SIG-M5 treated with dmso at 0.1 percent for 504 hours (cell line): ENCODE measurements around the gene PISD.
"Not testable (repeated sequence)": the region's sequence is repeated elsewhere in the genome, so short reads cannot be mapped to it uniquely, and the experiment has no call there.

Experiments
- DNase-seq: peaks from one replicate; lab custom pipeline; 2025; ENCODE audit not compliant: unreplicated experiment; lab: John Stamatoyannopoulos, UW

Gene PISD

DNA sequence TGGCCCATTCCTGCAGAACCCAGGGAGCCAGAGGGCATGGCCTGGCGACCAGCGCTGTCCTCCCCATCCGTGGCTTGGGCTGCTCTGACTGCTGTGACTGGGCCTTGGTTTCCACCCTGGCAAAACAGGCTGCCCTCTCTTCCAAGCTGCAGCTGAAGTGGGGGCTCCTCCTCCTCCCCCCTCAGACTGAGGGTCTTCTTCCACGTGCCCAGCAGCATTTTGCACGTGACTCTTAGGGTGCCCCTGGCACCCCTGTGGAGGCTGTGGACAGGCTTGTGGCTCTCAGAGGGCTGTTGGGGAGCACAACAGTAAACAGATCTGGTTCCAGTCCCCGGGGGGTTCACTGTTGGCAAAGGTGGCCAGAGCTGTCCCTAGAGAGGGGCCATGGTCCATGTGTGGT lies 51.4 kb downstream of the PISD start:
- DNase-seq, result no peak

GRCh38 chr22:31609716-31610115 lies 52.3 kb downstream of the PISD start:
- DNase-seq, result no peak

GRCh38 chr22:31607696-31608095 lies 54.3 kb downstream of the PISD start:
- DNase-seq, result no peak

- DNase-seq, result no peak
Observed at GRCh38 chr22:31605851-31606585, 56.0 kb downstream of the PISD start.

GRCh38 chr22:31604746-31605705 lies 57.0 kb downstream of the PISD start:
- DNase-seq, result no peak

DNA sequence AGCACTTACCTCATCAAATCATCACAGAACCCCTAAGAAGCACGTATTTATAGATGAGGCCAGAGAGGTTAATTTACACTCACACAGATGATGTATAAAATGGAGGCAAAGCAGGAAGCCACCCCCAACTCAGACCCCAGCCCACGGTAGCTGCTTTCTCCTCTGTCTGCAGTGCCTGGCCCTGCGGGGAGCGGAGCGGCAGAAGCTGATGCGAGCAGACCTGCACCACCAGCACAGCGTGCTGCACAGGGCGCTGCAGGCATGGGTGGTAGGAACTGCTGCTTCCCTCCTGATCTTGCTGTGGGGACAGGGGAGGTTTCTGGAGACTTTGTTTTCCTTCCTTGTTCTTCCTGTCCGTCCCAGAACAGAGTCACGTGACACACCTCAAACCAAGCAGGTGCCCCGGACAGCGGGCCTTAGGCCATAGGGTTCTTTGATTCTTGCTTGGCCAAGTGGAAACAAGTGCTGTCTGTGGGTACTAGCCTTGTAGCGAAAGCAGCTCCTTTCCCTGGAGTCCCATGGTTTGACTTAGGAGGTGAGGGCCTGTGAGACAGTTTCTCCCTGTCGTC lies 57.8 kb downstream of the PISD start:
- DNase-seq, result no peak

- no peak for DNase-seq
Observed at GRCh38 chr22:31603574-31603973, 58.4 kb downstream of the PISD start.

- no peak for DNase-seq
Observed at GRCh38 chr22:31603081-31603525, 58.9 kb downstream of the PISD start.

DNA sequence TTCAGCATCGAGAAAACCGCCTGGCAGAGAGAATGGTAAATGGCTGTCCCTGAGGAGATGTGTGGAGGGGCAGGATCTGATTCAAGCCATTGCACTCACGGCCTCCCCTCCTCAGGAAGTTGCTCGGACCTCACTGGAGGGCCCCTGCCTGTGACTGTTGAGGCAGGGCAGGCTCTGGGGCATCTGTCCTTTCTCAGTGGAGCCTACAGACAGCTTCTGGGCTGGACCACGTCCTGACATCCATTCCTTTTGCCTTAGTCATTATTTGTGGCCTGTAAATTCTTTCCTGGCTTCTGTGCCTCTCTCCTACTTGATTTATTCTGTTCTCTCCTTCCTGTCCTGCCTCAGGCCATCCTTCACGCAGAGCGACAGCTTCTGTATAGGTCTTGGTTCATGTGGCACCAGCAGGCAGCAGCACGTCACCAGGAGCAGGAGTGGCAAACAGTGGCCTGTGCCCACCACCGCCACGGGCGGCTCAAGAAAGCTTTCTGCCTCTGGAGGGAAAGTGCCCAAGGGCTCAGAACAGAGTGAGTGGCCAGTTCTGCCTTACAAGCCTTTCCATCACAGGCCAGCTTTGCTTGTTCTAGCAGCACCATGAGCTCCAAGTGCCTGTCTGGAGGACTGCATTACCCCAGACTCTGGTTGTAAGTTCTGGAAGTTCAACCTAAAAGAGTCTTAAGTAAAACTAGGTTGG lies 59.6 kb downstream of the PISD start:
- no peak for DNase-seq

DNA sequence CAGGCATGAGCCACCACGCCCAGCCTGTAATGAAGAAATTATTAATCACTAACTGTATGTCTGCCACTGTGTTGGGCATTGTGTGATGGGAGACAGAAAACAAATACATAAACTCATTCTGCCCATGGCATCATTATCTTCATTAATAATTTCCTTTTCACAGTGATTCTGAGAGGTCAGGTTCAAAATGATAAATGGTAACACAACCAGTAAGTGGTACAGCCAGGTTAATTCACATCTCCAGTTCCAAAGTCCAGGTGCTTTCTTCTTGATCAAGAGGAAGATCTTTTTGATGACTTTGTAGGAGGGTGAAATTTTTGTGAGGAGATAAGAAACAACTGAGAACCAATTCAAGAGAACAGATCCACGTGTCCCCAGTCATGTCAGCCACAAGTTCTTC lies 66.7 kb downstream of the PISD start:
- no peak for DNase-seq

DNA sequence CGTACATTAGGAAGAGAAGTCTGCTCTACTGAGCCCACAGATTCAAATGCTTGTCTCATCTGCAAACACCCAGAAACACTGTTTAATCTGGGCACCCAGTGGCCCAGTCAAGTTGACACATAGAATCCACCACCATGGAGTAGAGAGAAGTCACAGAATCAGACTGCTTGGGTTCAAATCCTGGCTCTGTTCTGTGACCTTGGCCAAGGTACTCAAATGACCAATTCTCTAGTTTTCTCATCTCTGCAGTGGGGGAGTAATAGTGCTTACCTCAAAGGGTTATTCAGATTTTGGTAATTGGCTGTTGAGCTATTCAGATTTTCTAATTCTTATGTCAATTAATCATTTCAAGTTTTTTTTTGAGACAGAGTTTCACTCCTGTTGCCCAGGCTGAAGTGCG lies 71.9 kb downstream of the PISD start:
- not testable (repeated sequence) for DNase-seq

DNA sequence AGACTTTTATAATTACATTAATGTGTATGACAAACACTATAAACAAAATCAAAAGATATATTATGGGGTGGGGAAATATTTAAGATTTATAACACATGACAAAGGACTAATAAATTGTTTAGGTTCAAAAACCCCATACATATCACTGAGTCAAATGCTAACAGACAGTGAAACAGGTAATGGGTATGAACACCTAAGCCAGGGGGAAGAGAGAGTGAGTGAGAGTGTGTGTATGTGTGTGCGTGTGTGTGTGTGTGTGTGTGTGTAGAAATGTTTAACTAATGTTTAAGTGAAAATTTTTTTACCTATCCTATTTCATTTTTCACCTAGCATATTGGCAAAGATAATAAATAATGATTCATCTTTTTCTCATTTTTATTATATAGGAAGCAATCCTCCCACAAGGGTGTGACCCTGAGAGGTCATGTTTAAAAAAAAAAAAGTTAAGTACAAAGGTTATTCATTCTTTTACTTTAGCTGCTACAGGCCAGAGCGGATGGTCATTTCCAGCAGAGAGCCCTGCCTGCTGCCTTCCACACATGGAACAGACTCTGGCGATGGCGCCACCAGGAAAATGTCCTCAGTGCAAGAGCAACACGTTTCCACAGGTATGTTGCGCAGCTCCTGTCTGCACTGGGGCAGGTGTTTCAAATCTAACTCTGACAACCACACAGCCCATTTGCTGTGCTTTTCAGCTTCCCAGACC lies 72.9 kb downstream of the PISD start:
- no peak for DNase-seq

DNA sequence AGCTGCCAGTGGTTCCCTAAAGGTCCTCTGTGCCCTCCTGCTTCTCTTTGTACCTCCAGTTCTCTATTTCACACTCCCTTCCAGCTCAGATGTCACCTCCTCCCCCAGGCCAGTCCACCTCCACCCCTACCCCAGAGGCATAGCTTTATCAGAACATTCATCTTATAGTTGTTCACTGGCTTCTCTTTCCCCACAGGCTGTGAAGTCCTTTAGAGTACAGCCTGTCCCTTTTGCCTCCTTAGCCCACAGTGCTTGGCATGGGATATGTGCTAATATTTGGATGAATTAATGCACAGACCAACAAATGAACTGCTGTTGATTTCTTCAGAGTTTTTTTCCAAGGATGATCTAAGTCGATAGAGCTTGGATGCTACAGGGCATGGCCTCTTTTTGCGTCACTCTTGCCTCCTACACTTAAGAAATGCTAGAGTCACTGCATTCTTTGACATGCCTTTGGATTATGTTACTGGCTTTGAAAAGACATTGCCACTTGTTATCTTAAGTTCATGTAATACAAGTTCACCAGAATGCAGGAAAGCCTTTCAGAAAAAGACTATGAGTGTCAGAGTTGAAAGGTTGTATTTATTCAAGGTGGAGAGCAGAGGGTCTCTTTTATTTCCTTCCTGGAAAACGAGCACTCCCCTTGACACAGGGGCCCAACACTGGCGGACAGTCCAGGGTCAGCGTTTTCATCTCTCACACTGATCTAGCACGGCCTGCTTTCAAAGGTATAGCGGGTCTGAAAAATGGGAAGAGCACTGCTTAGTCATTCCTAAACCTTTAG lies 75.7 kb downstream of the PISD start:
- no peak for DNase-seq

GRCh38 chr22:31585161-31585859 lies 76.7 kb downstream of the PISD start:
- peak; percentile 40 for DNase-seq

GRCh38 chr22:31584804-31585160 lies 77.2 kb downstream of the PISD start:
- DNase-seq, result no peak

DNA sequence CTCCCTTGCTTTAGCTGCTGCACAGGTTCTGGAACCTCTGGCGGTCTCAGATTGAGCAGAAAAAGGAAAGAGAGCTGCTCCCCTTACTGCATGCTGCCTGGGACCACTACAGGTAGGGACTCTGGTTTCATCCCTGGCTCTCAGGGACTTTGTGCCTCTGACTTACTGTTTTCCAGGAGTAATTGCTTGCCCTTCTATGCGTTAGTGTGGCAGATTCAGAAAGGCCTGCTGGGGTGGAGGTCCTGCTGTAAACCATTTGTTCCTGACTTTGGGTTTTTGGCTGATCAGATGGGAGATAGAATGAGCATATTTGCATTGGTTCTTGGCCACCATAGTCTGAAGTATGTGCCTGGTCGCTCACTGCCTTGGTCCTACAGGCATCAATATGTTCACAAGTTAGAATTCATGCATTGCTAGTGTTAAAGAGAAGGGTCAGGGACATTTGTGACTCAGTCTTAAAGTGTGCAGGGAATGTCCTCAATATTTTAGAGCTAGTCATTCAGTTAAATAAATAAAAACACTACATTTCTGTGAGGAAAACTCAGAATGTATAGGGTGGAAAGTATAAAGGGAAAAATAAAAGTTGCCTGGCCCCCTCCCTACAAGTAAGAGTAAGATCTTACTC lies 78.0 kb downstream of the PISD start:
- DNase-seq, result no peak

DNA sequence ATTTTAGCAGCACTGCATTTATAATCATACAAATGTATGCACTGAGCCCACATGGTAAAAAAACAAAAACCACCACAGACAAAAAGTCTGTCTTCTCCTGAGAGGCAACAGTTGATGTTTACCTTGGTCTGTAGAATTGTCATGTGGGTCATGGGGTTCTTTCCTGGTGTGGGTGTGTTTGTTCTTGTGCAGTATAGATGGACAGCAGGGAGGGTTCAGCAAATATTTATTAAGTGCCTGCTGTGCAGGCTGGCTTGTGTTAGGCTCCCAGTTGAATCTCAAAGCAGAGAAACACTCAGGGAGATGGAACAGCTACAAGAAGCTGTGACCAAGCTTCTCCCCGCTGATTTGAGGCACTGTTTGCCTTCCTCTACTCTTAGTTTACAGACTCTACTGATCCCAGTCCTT lies 82.2 kb downstream of the PISD start:
- peak; percentile 22 for DNase-seq

DNA sequence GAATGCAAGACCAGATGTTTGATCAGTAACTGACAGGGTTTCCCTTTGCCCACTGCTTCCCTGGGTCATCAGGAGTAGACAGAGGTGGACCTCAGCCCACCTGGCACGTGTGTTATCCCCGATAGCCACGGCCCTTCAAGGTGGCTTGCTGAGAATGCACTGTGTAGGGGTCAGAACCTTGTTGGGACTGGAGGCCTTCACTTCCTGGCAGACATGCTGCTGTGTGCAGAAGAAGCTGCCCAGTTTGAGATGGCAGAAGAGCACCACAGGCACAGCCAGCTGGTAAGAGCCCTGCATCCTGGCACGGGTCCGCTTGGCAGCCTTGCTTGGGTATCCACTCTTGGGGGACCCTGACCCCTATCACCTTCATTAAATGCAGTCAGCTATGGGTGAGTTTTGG lies 83.8 kb downstream of the PISD start:
- no peak for DNase-seq

DNA sequence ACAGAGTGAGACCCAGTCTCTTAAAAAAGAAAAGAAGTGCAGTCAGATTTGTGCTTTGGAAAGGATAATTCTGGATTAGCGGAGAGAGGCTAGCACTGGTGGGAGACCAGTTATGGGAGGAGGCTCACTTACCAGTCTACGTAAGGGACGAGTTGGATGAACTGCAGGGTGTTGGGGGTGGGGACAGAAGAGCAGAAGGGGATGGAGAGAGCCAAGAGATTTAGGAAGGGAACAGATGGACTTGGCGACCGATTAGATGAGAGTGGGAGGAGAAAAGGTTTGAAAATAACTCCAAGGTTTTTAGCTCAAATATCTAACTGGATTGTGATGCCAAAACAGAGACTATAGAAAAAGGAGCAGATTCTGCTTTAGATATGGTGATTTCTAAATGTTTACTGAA lies 84.3 kb downstream of the PISD start:
- no peak for DNase-seq
